ENCODE data around the gene CHRM2.

CHRM2 gene

GRCh38 chr7:137017221-137017620 lies 148.8 kb downstream of the CHRM2 start:
- intact Hi-C loops (cut with DNase I; ENCODE audit: low total_unique reads), result no loop called here
- Histone ChIP-seq H3K36me3 (no peaks in the 10 kb centered on the region), H3K4me1 (no peaks in the 10 kb centered on the region), H3K27ac (no peak overlapping the region), H3K27me3 (no peaks in the 10 kb centered on the region), H3K4me3 (no peak overlapping the region), H3K9me3 (no peaks in the 10 kb centered on the region)
- no peak for DNase-seq
- no peak for TF ChIP-seq CTCF (IDR thresholded peaks at IDR 0.05)

- intact Hi-C loops (cut with DNase I; ENCODE audit: low total_unique reads), result no loop called here
- Histone ChIP-seq H3K4me1 (no peaks in the 10 kb centered on the region), H3K27ac (no peak overlapping the region), H3K36me3 (no peaks in the 10 kb centered on the region), H3K4me3 (no peak overlapping the region), H3K27me3 (no peaks in the 10 kb centered on the region), H3K9me3 (no peaks in the 10 kb centered on the region)
- no peak for DNase-seq
- TF ChIP-seq CTCF (IDR thresholded peaks at IDR 0.05), result no peak
Observed at GRCh38 chr7:137018468-137018867, 150.0 kb downstream of the CHRM2 start.

- no peaks in the 10 kb centered on the region for H3K4me1 ChIP-seq
- intact Hi-C loops (cut with DNase I; ENCODE audit: low total_unique reads), result no loop called here
- DNase-seq, result no peak
Observed at GRCh38 chr7:137020351-137020750, 151.9 kb downstream of the CHRM2 start.

GRCh38 chr7:137025469-137026175 lies 157.2 kb downstream of the CHRM2 start:
- no peak overlapping the region for H3K4me3 ChIP-seq
- no peaks in the 10 kb centered on the region for H3K27me3 ChIP-seq
- TF ChIP-seq CTCF (IDR thresholded peaks at IDR 0.05), result no peak
- DNase-seq, result no peak
- no peaks in the 10 kb centered on the region for H3K4me1 ChIP-seq
- H3K36me3 ChIP-seq, result no peaks in the 10 kb centered on the region
- no peak overlapping the region for H3K27ac ChIP-seq
- intact Hi-C loops (cut with DNase I; ENCODE audit: low total_unique reads), result no loop called here
- no peaks in the 10 kb centered on the region for H3K9me3 ChIP-seq

More at GRCh38 chr7:137020351-137020750, 151.9 kb downstream of the CHRM2 start:
- Histone ChIP-seq H3K9me3 (no peaks in the 10 kb centered on the region), H3K36me3 (no peaks in the 10 kb centered on the region), H3K27ac (no peak overlapping the region), H3K4me3 (no peak overlapping the region), H3K27me3 (no peaks in the 10 kb centered on the region)
- no peak for TF ChIP-seq CTCF (IDR thresholded peaks at IDR 0.05)

GRCh38 chr7:137026176-137026500 lies 157.7 kb downstream of the CHRM2 start:
- DNase-seq, result no peak
- TF ChIP-seq CTCF (IDR thresholded peaks at IDR 0.05), result no peak
- H3K4me1 ChIP-seq, result no peaks in the 10 kb centered on the region
- H3K27ac ChIP-seq, result no peak overlapping the region
- H3K9me3 ChIP-seq, result no peaks in the 10 kb centered on the region
- intact Hi-C loops (cut with DNase I; ENCODE audit: low total_unique reads), result no loop called here
- no peaks in the 10 kb centered on the region for H3K36me3 ChIP-seq
- no peaks in the 10 kb centered on the region for H3K27me3 ChIP-seq
- no peak overlapping the region for H3K4me3 ChIP-seq

GRCh38 chr7:137032436-137032835 lies 164.0 kb downstream of the CHRM2 start:
- Histone ChIP-seq H3K4me3 (no peak overlapping the region), H3K36me3 (no peaks in the 10 kb centered on the region), H3K27me3 (no peaks in the 10 kb centered on the region), H3K4me1 (no peaks in the 10 kb centered on the region), H3K9me3 (no peaks in the 10 kb centered on the region), H3K27ac (no peak overlapping the region)
- intact Hi-C loops (cut with DNase I; ENCODE audit: low total_unique reads), result no loop called here
- TF ChIP-seq CTCF (IDR thresholded peaks at IDR 0.05), result no peak
- DNase-seq, result no peak
